GM12873 (cell line): ENCODE results near the gene PLRG1.

ENCODE experiments used
- CTCF ChIP-seq: IDR thresholded peaks from 2 replicates; pipeline ENCODE4 v1.5.1; 2012; ENCODE audit warnings: low read depth, mild to moderate bottlenecking, moderate library complexity, low read length, control low read depth; ENCODE audit not compliant: insufficient read depth; ENCODE audit errors: missing control alignments

Gene PLRG1

DNA sequence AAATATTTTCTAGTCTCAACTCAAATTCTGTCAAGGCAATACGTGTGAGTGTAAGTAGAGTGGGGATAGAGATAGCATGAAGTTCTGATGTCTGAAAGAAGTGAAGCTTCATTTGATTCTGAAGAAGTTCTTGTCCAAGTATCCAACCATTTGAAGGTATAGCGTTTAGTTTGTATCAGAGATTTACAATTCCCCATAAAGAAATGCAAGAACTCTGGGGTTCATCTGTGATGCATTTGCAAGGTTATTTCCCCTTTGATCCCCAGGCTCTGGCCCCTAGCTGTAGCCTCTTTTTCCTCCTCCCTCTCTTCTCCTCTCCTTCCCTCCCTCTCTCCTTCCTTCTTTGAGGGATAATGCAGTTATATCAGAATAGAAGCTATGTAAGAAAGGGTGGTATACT is 32.5 kb upstream of the PLRG1 start:
- no peak for TF ChIP-seq CTCF

DNA sequence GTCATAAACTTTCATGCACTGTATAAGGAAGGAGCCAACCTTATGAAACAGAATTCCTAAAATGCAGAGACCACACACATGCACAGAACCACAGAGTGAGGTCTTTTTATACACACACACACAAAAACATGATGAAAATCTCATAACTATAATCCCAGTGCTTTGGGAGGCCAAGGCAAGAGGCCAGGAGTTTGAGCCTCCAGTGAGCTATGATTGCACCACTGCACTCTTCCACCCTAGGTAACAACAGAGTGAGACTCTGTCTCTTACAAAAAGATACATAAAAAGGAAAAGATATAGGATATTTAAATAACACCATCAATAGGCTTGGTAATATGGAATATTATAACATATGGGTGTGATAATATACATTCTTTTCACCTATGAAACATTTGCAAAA is 29.7 kb upstream of the PLRG1 start:
- no peak for TF ChIP-seq CTCF

- TF ChIP-seq CTCF: no peak
Measured at GRCh38 chr4:154578919-154579318, 28.7 kb upstream of the PLRG1 start.

- TF ChIP-seq CTCF: no peak
Measured at GRCh38 chr4:154577324-154577723, 27.1 kb upstream of the PLRG1 start.

- TF ChIP-seq CTCF: no peak
Measured at GRCh38 chr4:154574311-154574710, 24.1 kb upstream of the PLRG1 start.

DNA sequence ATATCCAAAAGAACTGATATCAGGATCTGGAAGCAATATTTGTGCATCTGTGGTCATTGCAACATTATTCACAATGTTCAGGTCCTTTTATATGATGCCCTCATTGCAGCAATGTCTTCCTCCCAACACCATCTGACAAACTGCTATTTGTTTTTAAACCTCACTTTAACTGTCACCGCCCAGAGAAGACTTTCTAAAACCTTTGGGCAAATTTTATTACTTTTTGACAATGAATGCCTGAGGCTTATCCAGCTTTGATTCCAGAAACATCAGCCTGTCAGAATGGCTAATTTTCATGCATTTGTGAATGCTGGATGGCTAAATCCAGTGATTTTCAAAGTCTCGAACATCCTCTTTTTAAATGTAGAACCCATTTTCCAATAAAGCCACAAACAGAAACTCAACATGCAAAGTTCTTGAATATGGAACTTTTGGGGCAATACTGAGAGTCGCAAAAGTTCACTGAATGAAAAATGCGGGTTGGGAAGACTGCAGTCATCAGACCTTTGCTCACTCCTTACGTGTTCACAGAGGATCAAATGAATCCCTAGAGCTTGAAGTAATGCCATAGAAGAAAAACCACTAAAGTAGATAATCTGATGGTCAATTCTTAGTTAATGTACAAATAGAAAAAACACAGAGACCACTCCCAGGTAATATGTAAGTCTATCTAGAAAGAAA is 23.1 kb upstream of the PLRG1 start:
- no peak for TF ChIP-seq CTCF

- TF ChIP-seq CTCF: no peak
Measured at GRCh38 chr4:154569584-154569983, 19.4 kb upstream of the PLRG1 start.
